Omental fat pad (tissue), 4 donors: Measurements from ENCODE around the gene SMARCD1. TPM values are rescaled to one million over a fixed set of nuclear protein-coding genes. Genes with fewer than 3 reads are reported as not detected.
A peak's percentile ranks its signal among the peaks of the same experiment; 100 is the strongest.

Experiments used
- ATAC-seq: fragments of 150-250 bp; one replicate; pipeline ENCODE4 v1.9.1; 2016; ENCODE audit warnings: mild to moderate bottlenecking, moderate library complexity; ENCODE audit not compliant: low FRiP score
- DNase-seq: peaks from one replicate; pipeline ENCODE4 v3.0.0-alpha.2; 2019; ENCODE audit warnings: low spot score
- total RNA-seq, 4 donors: library from RNA; depleted of rRNA; stranded (reverse); fragments of >200 nt; gene quantifications; one replicate each; pipeline ENCODE4 v1.1.0, GENCODE V29; 2016
- TF ChIP-seq, protein P1 (sequence below), 3 donors: fragments of 450-650 bp; IDR thresholded peaks; one replicate each; pipeline ENCODE4 v1.5.1; 2016 to 2017; ENCODE audit warnings: antibody characterized with exemption in 3 of 3, mild to moderate bottlenecking in 3 of 3, moderate library complexity in 2 of 3

The SMARCD1 gene
- total RNA-seq, 4 donors from 2014 or later: 47.7 to 80.8 (median 57.3) TPM

DNA sequence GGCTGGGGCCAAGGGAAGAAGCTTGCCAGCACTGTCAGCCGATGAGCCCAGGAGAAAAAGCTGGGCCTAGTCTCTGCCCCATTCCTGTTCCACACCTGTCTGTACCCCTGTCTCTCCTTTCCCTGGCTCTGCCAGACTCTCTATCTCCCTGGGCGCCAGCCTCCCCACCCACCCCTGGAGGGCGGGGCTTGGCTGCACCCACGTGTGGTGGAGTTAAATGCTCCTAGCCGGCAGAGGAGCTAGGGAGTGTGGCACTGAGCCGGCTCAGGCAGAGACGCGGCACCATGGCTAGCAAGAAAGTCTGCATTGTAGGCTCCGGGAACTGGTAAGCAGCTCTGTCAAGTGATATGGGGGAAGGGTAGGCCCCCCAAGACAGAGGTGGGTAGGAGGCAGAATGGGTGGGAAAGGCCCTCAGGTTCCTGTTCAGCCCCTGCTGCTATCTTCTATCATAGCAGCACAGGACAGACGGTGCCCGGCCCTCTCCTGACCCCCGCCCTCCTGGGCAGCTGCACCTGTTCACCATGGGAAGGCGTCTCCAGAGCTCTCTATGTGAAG lies 18.7 kb downstream of the SMARCD1 start, which contains the start of gene GPD1:
TSS of gene GPD1 (plus strand) at position 242 of the 555 bp plus-strand sequence. CDS start at position 285, 43 bp downstream.
- TF ChIP-seq, protein P1, sequence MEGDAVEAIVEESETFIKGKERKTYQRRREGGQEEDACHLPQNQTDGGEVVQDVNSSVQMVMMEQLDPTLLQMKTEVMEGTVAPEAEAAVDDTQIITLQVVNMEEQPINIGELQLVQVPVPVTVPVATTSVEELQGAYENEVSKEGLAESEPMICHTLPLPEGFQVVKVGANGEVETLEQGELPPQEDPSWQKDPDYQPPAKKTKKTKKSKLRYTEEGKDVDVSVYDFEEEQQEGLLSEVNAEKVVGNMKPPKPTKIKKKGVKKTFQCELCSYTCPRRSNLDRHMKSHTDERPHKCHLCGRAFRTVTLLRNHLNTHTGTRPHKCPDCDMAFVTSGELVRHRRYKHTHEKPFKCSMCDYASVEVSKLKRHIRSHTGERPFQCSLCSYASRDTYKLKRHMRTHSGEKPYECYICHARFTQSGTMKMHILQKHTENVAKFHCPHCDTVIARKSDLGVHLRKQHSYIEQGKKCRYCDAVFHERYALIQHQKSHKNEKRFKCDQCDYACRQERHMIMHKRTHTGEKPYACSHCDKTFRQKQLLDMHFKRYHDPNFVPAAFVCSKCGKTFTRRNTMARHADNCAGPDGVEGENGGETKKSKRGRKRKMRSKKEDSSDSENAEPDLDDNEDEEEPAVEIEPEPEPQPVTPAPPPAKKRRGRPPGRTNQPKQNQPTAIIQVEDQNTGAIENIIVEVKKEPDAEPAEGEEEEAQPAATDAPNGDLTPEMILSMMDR (IDR thresholded peaks at IDR 0.05): no peak
- no peak for DNase-seq
- peak; percentile 79 for ATAC-seq

DNA sequence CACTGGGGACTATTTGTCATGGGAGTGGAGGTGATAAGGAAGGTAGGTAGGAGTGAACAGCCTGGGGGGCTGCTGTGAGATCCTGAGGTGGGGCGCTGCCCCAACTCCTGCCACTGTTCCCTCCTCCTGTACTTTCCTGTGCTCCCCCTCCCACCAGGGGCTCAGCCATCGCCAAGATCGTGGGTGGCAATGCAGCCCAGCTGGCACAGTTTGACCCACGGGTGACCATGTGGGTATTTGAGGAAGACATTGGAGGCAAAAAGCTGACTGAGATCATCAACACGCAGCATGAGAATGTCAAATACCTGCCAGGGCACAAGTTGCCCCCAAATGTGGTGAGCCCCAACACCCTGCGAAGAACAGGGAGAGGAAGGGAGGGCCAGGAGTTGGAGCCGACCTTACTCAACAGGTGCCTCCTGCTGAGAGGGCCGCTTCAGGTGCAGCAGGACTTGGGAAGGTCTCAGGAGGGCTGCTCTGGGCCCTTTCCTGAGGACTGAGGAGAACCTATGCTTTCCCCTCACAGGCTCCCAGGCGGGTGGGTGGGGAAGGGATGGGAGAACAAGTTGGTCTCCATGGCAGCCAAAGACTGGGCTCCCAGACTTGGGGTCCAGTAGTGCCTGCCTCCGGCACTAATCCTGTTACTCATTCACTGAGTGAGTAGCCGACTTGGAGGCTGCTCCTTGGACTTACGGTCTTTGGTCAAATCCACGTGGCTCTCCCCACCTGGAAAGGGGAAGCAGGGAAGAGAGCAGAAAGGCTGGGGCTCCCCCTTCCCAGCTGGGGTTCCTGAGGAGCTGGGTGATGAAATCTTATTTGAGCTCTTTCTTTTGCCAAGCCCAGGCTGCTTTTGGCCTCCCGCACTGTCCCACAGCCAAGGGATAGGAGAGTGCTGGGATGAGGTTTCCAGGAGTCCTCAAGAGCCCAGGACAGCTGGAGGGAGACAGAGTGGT lies 19.6 kb downstream of the SMARCD1 start:
- DNase-seq (no peak), ATAC-seq (no peak)
- TF ChIP-seq, protein P1 (IDR thresholded peaks at IDR 0.05): no peak

DNA sequence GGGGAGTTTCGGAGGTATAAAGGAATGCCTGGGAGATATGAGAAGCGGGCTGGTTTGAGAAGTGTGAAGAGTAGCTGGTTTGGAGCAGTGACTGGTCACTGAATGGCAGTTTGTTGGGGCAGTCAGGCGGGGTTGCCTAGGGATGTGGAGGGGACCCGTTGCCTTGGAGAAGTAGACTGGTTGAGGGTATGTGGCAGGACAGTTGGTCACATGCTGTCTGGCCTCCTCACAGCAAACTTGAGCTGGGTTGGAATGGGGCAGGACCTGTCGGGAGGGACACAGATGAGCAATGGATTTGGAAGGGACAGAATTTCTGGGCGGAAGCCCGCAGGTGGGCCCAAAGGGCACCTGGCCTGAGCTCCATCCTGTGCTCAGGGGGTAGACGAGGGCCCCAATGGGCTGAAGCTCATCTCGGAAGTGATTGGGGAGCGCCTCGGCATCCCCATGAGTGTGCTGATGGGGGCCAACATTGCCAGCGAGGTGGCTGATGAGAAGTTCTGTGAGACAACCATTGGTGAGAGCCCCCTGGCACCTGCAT lies 20.8 kb downstream of the SMARCD1 start:
- ATAC-seq: no peak
- TF ChIP-seq, protein P1 (IDR thresholded peaks at IDR 0.05): no peak
- no peak for DNase-seq

DNA sequence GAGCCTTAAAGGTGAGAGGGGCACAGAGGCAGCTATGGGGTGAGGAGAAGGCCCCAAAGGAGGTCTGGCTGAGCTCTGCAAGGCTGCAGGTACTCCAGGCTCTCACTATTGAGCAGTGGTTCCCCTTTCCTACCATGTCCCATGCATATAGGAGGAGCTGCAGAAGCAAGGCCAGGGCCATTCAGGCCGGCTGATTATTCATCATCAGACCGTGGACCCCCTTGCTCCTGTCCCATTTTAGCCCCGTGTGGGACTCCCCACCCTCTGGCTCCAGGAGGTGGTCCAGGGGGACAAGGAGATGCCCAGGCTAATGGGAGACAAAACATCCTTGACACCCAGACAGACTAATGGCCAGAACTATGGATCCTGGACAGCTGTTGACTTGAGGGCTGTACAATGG lies 21.8 kb downstream of the SMARCD1 start:
- ATAC-seq: no peak
- TF ChIP-seq, protein P1 (IDR thresholded peaks at IDR 0.05): no peak
- DNase-seq: no peak

DNA sequence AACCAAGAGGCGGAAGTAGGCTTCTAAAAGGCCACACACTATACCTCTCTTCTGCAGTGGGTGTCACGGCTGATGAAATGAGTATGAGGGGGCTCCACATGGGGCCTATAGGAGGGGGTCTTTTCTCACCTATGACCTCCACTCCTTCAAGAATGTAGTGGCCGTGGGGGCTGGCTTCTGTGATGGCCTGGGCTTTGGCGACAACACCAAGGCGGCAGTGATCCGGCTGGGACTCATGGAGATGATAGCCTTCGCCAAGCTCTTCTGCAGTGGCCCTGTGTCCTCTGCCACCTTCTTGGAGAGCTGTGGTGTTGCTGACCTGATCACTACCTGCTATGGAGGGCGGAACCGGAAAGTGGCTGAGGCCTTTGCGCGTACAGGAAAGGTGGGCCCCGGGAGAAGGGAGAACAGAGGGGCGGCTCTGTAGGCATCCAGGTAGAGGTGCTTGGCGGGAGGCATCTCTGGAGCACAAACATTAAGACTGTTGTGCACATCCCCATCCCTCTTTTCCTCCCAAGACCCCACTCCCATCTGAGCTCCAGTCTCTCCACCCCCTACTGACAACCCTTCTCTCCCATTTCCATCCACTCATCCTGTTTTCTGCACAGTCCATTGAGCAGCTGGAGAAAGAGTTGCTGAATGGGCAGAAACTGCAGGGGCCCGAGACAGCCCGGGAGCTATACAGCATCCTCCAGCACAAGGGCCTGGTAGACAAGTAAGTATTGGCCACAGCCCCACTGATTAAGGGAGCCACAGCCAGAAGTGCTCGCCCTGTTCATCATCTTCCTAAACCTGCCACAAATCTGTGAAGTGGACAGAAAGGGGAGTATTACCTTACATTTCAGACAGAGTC lies 22.5 kb downstream of the SMARCD1 start:
- DNase-seq (no peak), ATAC-seq (no peak)
- TF ChIP-seq, protein P1 (IDR thresholded peaks at IDR 0.05): no peak

DNA sequence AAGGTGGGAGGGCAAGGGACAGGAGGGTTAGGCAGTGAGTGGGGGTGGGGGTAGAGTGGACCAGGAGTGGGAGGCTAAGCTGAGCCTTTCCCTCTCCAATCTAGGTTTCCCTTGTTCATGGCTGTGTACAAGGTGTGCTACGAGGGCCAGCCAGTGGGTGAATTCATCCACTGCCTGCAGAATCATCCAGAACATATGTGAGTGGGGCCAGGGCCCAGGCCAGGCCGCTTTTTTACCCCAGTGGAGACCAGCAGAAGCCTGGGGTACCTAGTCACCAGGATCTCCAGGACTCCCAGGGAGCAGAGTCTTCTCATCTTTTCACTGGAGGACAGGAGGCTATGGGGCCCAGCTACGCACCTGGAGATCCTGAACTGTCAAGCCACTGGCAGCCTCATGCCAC lies 24.2 kb downstream of the SMARCD1 start:
- no peak for DNase-seq
- TF ChIP-seq, protein P1 (IDR thresholded peaks at IDR 0.05): no peak
- ATAC-seq: no peak
